GM13976 (cell line): ENCODE data around the gene ZNHIT3.
"Not testable (repeated sequence)": the region's sequence is repeated elsewhere in the genome, so short reads cannot be mapped to it uniquely, and the experiment has no call there.

Source experiments
- DNase-seq: peaks from one replicate; pipeline ENCODE4 v3.0.0; 2012; ENCODE audit warnings: low spot score
- in situ Hi-C: fragments of 300-500 bp; cut with MboI; formaldehyde crosslinking; loops from one replicate; pipeline ENCODE4 v1.12.0; 2022; ENCODE audit warnings: low sequenced_read_pairs, mixed read lengths, inconsistent platforms; ENCODE audit not compliant: unreplicated experiment
- TF ChIP-seq, protein P1 (sequence below): IDR thresholded peaks from 2 replicates; pipeline ENCODE4 v1.5.1; 2012; ENCODE audit warnings: borderline replicate concordance, mild to moderate bottlenecking; ENCODE audit not compliant: insufficient read depth; ENCODE audit errors: extremely low read depth, missing control alignments, control extremely low read depth

The ZNHIT3 gene

DNA sequence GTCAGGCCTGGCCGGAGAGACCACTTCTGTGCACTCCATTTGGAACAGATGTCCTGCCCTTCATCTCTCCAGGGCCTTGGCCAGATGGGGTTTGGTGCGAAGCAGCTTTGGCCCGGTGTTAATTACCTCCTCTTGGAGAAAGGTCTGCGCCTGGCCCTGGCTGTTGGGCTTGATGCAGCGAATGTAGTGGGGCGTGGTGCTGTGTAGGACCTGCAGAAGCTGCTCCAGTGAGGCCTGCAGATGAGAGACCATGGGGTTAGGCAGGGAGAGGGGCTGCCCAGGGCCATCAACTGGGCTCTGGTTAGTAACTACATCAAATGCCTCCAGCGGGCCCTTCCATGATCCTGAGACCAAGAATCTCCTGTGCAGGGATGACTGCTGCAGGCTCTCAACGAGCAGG lies 18.7 kb downstream of the ZNHIT3 start:
- TF ChIP-seq, protein P1, sequence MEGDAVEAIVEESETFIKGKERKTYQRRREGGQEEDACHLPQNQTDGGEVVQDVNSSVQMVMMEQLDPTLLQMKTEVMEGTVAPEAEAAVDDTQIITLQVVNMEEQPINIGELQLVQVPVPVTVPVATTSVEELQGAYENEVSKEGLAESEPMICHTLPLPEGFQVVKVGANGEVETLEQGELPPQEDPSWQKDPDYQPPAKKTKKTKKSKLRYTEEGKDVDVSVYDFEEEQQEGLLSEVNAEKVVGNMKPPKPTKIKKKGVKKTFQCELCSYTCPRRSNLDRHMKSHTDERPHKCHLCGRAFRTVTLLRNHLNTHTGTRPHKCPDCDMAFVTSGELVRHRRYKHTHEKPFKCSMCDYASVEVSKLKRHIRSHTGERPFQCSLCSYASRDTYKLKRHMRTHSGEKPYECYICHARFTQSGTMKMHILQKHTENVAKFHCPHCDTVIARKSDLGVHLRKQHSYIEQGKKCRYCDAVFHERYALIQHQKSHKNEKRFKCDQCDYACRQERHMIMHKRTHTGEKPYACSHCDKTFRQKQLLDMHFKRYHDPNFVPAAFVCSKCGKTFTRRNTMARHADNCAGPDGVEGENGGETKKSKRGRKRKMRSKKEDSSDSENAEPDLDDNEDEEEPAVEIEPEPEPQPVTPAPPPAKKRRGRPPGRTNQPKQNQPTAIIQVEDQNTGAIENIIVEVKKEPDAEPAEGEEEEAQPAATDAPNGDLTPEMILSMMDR = no peak
- DNase-seq = no peak
- in situ Hi-C loops = no loop called here

DNA sequence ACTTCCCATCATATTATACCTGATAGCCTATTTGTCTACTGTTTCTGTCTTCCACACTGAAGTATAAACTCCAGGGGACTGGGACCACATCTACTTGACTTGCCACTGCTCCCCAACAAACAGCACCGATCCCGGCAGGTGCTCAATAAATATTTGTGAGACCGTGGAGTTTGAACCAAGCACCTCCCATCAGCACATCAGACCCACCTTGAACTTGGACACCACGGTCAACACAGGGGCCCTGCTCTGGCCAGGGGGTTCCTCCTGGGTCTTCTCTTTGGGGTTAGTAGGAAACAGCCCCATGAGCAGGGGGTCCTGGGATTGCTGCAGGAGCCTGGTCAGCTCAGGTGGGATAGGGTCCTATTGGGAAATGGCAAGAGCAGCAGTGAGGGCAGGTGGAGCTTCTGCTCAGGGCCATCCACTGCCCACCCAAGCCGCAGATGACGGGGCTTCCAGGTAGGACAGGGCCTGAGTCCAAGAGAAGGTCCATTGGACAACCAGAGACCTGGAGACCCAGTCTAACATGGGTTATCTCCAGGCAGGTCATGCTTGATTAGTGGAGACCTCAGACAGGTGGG lies 19.9 kb downstream of the ZNHIT3 start:
- TF ChIP-seq, protein P1 = no peak
- no peak for DNase-seq
- in situ Hi-C loops = no loop called here

DNA sequence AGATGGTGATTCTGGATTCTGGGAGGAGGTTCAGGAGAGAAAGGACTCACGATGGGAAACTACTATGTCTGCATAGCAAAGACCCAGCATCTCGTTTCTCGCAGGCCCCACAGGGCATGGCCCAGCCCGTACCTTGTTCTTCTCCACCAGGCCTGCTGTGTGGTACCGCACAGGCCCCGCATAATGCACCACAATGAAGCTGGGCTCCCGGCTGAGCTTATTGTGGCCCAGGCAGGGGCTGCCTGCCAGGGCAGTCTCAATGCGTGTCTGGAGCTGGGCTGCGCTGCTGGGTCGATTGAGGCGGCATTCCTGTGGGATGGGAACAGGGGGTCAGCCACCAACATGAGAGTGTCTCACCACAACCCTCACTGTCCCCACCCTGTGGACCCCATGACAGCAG lies 20.4 kb downstream of the ZNHIT3 start:
- TF ChIP-seq, protein P1 = no peak
- in situ Hi-C loops = no loop called here

DNA sequence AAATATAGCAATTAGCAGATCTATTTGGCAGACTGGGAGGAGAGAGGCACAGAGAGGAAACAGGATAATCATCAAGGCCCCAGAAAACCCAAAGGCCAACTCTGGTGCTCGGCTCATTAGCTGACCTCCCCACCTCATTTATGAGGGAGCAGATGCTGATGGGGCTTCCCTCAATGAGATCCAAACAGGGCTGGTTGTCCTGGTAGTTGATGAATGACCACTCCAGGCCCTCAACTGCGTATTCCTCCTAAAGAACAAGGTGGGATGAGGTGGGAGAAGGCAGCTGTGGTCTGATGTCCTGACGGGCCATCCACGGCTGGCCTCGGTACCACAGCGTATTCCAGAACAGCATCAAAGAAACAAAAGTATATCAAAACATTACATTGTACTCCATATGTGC lies 20.8 kb downstream of the ZNHIT3 start:
- in situ Hi-C loops = no loop called here
- TF ChIP-seq, protein P1 = no peak
- DNase-seq = no peak

More for the DNA sequence above, 20.4 kb downstream of the ZNHIT3 start:
- no peak for DNase-seq

DNA sequence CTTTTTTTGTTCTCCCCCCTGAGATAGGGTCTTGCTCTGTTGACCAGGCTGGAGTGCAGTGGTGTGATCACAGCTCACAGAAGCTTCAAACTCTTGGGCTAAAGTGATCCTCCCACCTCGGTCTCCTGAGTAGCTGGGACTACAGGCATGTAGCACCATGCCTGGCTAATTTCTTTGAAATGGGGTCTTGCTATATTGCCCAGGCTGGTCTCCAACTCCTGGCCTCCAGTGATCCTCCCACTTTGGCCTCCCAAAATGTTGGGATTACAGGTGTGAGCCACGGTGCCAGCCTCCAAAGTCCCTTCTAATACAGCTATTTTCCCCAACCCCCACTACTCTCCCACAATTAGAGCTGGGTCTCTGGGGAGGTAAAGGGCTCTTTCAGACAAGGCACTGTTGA lies 22.0 kb downstream of the ZNHIT3 start:
- in situ Hi-C loops = not testable (repeated sequence)

DNA sequence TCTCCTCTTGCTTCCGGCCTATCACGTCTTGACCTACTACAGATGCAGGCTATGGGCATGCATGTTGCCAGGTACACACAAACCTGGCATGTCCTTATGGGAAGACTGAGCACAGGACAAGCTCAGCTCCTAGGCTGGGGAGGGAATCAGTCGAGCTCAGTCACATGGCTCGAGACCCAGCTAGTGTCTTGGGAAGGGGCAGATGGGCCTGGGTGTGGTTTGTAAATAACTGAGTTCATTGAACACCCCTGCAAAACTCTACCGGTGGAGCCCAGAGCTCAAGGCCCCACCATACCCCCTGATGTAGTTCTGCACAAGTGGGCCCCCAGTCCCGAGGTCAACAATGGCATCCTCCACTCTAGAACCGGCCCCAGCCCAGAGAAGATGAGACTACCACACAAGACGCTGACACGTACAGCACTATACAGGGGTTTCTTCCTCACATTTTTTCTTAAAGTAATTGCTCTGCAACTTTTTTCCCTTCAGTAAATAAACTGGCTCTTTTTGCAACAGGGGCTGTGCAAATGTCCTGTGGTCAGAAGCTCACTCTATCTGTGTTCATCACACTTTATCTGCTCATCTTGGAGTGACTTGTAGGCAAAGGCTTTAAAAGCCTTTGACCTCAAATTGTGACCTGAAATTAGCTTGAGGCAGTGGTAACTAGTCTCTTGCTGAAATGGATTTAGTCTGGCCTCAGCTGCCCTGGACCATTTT lies 22.9 kb downstream of the ZNHIT3 start:
- in situ Hi-C loops = no loop called here
- TF ChIP-seq, protein P1 = no peak
- DNase-seq = no peak

More for the DNA sequence above, 22.0 kb downstream of the ZNHIT3 start:
- DNase-seq = not testable (repeated sequence)

DNA sequence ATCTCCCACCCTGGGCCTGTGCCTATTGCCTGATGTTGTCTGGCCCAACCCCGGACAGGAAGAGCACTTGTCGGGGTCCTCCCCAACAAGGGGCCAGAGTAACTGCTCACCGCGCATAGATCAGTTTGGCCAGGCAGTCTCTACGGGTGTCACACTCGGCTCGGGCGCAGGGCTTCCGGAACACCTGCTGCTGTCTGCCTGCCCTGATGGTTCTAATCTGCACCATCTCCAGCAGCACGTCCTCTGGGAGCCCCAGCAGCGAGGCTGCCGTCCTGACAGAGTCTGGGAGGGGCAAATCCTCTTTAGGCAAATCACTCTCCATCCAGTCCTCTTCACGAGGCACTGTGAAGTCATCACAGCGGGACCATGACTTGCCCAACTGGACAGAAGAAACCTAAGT lies 24.2 kb downstream of the ZNHIT3 start:
- DNase-seq = no peak
- TF ChIP-seq, protein P1 = no peak
- in situ Hi-C loops = no loop called here
